SH-SY5Y (cell line): ENCODE data around the gene JPH4.

Source experiments
- GATA2 ChIP-seq: IDR thresholded peaks from 2 replicates; pipeline ENCODE4 v1.6.1; 2011; ENCODE audit warnings: mild to moderate bottlenecking, low read depth, low read length
- GATA3 ChIP-seq: IDR thresholded peaks from 2 replicates; pipeline ENCODE4 v1.6.1; 2011; ENCODE audit warnings: low read depth, mild to moderate bottlenecking, low read length, moderate library complexity

- TF ChIP-seq GATA2 (no peak), GATA3 (no peak)
Measured at GRCh38 chr14:23559010-23559925, 19.3 kb downstream of the JPH4 start.
